AG04450 (cell line): ENCODE measurements around the gene MTHFD1L. TPM values are rescaled to one million over a fixed set of nuclear protein-coding genes. Genes with fewer than 3 reads are reported as not detected.

ENCODE experiments used
- CTCF ChIA-PET: fragments of 300-600, 350-600 bp; formaldehyde crosslinking; extraction: SDS; loops from one replicate; lab custom pipeline; 2022; ENCODE audit warnings: antibody characterized with exemption, inconsistent platforms; lab: Charles Lee
- POLR2A ChIA-PET: fragments of 350-600 bp; formaldehyde crosslinking; extraction: SDS; loops from one replicate; lab custom pipeline; 2021; ENCODE audit warnings: antibody characterized with exemption, inconsistent platforms; lab: Yijun Ruan, JAX
- DNase-seq: peaks from one replicate; pipeline ENCODE4 v3.0.0-alpha.2; 2011; ENCODE audit warnings: low read depth, low spot score
- H3K27ac ChIP-seq: one replicate; pipeline ENCODE4 v1.5.1; 2012; ENCODE audit warnings: low read depth, low read length, control low read depth
- H3K27me3 ChIP-seq: one replicate; pipeline ENCODE4 v1.6.0; 2012; ENCODE audit warnings: low read length; ENCODE audit not compliant: control insufficient read depth, insufficient read depth
- H3K4me3 ChIP-seq: 2 replicates; pipeline ENCODE4 v1.5.1; 2011; ENCODE audit warnings: mild to moderate bottlenecking, low read depth, low read length, control low read depth
- H3K9me3 ChIP-seq: 2 replicates; pipeline ENCODE4 v1.5.1; 2012; ENCODE audit warnings: low read length; ENCODE audit not compliant: control insufficient read depth, insufficient read depth
- CTCF ChIP-seq: IDR thresholded peaks from 2 replicates; pipeline ENCODE4 v1.5.1; 2011; ENCODE audit warnings: low read depth, low read length, control low read depth, inconsistent platforms
- polyA plus RNA-seq: library from polyadenylated mRNA; depleted of rRNA; stranded (reverse); fragments of >200 nt; gene quantifications from 2 replicates; pipeline ENCODE4 v1.2.3, GENCODE V29; 2011

MTHFD1L gene
- polyA plus RNA-seq, 1 experiment: 69.1 TPM

GRCh38 chr6:150966786-150967185, 101.3 kb downstream of the MTHFD1L start:
- POLR2A ChIA-PET: interaction anchor here (0.9 kb wide), 1 partner anchor 38 kb away, joined by 3 read pairs; no protein-coding TSS in a partner anchor

GRCh38 chr6:150967381-150967780, 101.9 kb downstream of the MTHFD1L start:
- H3K4me3 ChIP-seq: no peak overlapping the region
- no peak for TF ChIP-seq CTCF
- H3K27me3 ChIP-seq: no peaks in the 10 kb centered on the region
- no peak overlapping the region for H3K27ac ChIP-seq
- CTCF ChIA-PET: no interaction called here
- POLR2A ChIA-PET: interaction anchor here (0.9 kb wide), 1 partner anchor 37 kb away, joined by 3 read pairs; no protein-coding TSS in a partner anchor
- no peak for DNase-seq
- H3K9me3 ChIP-seq: no peaks in the 10 kb centered on the region

More at GRCh38 chr6:150966786-150967185, 101.3 kb downstream of the MTHFD1L start:
- TF ChIP-seq CTCF: no peak
- CTCF ChIA-PET: interaction anchor here (0.6 kb wide), 1 partner anchor 229 kb away, joined by 3 read pairs; no protein-coding TSS in a partner anchor
- no peak for DNase-seq
- H3K27ac ChIP-seq: no peak overlapping the region
- no peak overlapping the region for H3K4me3 ChIP-seq
- no peaks in the 10 kb centered on the region for H3K27me3 ChIP-seq
- H3K9me3 ChIP-seq: no peaks in the 10 kb centered on the region

GRCh38 chr6:150967910-150968309, 102.4 kb downstream of the MTHFD1L start:
- DNase-seq: no peak
- no peak overlapping the region for H3K27ac ChIP-seq
- no peak for TF ChIP-seq CTCF
- H3K9me3 ChIP-seq: no peaks in the 10 kb centered on the region
- no peak overlapping the region for H3K4me3 ChIP-seq
- CTCF ChIA-PET: no interaction called here
- POLR2A ChIA-PET: no interaction called here
- no peaks in the 10 kb centered on the region for H3K27me3 ChIP-seq

- no peak for DNase-seq
- ChIA-PET POLR2A (no interaction called here), CTCF (interaction anchor here (0.6 kb wide), 1 partner anchor 45 kb away, joined by 3 read pairs; no protein-coding TSS in a partner anchor)
- no peaks in the 10 kb centered on the region for H3K9me3 ChIP-seq
- H3K27ac ChIP-seq: no peak overlapping the region
- no peaks in the 10 kb centered on the region for H3K27me3 ChIP-seq
- TF ChIP-seq CTCF: no peak
- no peak overlapping the region for H3K4me3 ChIP-seq
Observed at GRCh38 chr6:150969901-150970300, 104.4 kb downstream of the MTHFD1L start.

- ChIA-PET CTCF (no interaction called here), POLR2A (no interaction called here)
- no peaks in the 10 kb centered on the region for H3K9me3 ChIP-seq
- H3K27ac ChIP-seq: no peak overlapping the region
- no peak for TF ChIP-seq CTCF
- H3K27me3 ChIP-seq: no peaks in the 10 kb centered on the region
- DNase-seq: no peak
- no peak overlapping the region for H3K4me3 ChIP-seq
Observed at GRCh38 chr6:150971219-150971618, 105.7 kb downstream of the MTHFD1L start.
